A549 (cell line): ENCODE results near the gene IGF2. TPM values are rescaled to one million over a fixed set of nuclear protein-coding genes. Genes with fewer than 3 reads are reported as not detected.

Source experiments
- ATAC-seq, 2 experiments: fragments of 200-7000 bp in 1 of 2; fragments of >200 bp in 1 of 2; cut with Nextera tagmentation in 1 of 2; cut with Tn5 transposase in 1 of 2; 3 replicates each; pipeline versions ENCODE4 v1.8.0 to v1.9.1; 2018 to 2020; ENCODE audit warnings: mild to moderate bottlenecking in 1 of 2, moderate library complexity in 1 of 2
- CTCF ChIA-PET: fragments of 300-600 bp; sonication (Branson Sonifier 250); formaldehyde crosslinking; extraction: SDS; loops from one replicate; lab custom pipeline; 2021; ENCODE audit warnings: antibody characterized with exemption, inconsistent platforms; lab: Yijun Ruan, JAX
- POLR2A ChIA-PET: fragments of 350-600 bp; formaldehyde crosslinking; extraction: SDS; loops from one replicate; lab custom pipeline; 2021; ENCODE audit warnings: antibody characterized with exemption, inconsistent platforms; lab: Yijun Ruan, JAX
- DNase-seq, 2 experiments: peaks; one replicate each; pipeline versions ENCODE4 v3.0.0 to v3.0.0-alpha.2; 2011 to 2016; ENCODE audit warnings: low read depth in 1 of 2, low spot score in 1 of 2
- FAIRE-seq: peaks from 2 replicates; lab custom pipeline; 2011; peaks lifted over from hg19 to GRCh38; lab: Jason Lieb, UNC
- H3K27ac ChIP-seq, 2 experiments: fragments of >200 bp; sonication (Bioruptor Twin); formaldehyde crosslinking; 3 replicates each; pipeline ENCODE4 v1.5.1; 2016 to 2017
- H3K4me1 ChIP-seq: fragments of >200 bp; sonication (Bioruptor Twin); formaldehyde crosslinking; 3 replicates; pipeline ENCODE4 v1.6.1; 2016
- H3K4me2 ChIP-seq: fragments of >200 bp; sonication (Bioruptor Twin); formaldehyde crosslinking; 3 replicates; pipeline ENCODE4 v1.6.1; 2016
- H3K4me3 ChIP-seq: fragments of >200 bp; sonication (Bioruptor Twin); formaldehyde crosslinking; 3 replicates; pipeline ENCODE4 v1.5.1; 2016
- H3K9me3 ChIP-seq: fragments of >200 bp; sonication (Bioruptor Twin); formaldehyde crosslinking; 3 replicates; pipeline ENCODE4 v1.6.1; 2016
- BCL3 ChIP-seq: fragments of >200 bp; sonication (Bioruptor Twin); formaldehyde crosslinking; IDR thresholded peaks from 3 replicates; pipeline ENCODE4 v1.6.1; 2016
- CBX2 ChIP-seq: fragments of 200-600 bp; sonication (generic); IDR thresholded peaks from 2 replicates; pipeline ENCODE4 v1.6.1; 2016; ENCODE audit warnings: low read depth, mild to moderate bottlenecking, borderline replicate concordance
- CEBPB ChIP-seq, 2 experiments: fragments of >200 bp in 1 of 2; sonication (Bioruptor Twin) in 1 of 2; formaldehyde crosslinking in 1 of 2; IDR thresholded peaks; 2 replicates each; pipeline ENCODE4 v1.6.1; 2012 to 2016
- CTCF ChIP-seq: fragments of >200 bp; sonication (Bioruptor Twin); formaldehyde crosslinking; IDR thresholded peaks from 3 replicates; pipeline ENCODE4 v1.5.1; 2016
- E2F6 ChIP-seq: IDR thresholded peaks from 2 replicates; pipeline ENCODE4 v1.6.1; 2012; ENCODE audit warnings: low read depth, borderline replicate concordance
- EHF ChIP-seq: fragments of 250-450 bp; sonication (Bioruptor Pico); IDR thresholded peaks from 2 replicates; pipeline ENCODE4 v1.5.0; 2020; ENCODE audit warnings: mild to moderate bottlenecking
- EHMT2 ChIP-seq: fragments of 200-600 bp; sonication (generic); IDR thresholded peaks from 2 replicates; pipeline ENCODE4 v1.6.1; 2016; ENCODE audit warnings: antibody characterized with exemption, low read depth, mild to moderate bottlenecking, moderate library complexity
- ELK1 ChIP-seq: fragments of 150-350 bp; IDR thresholded peaks from 2 replicates; pipeline ENCODE4 v1.6.1; 2014; ENCODE audit warnings: low read depth, mild to moderate bottlenecking, low read length
- EP300 ChIP-seq, 2 experiments: fragments of >200 bp; sonication (Bioruptor Twin); formaldehyde crosslinking; IDR thresholded peaks; 2 replicates in 1 of 2; 3 replicates in 1 of 2; pipeline ENCODE4 v1.6.1; 2016 to 2017
- FOSB ChIP-seq: fragments of 250-450 bp; sonication (Bioruptor Pico); IDR thresholded peaks from 2 replicates; pipeline ENCODE4 v1.5.0; 2020; ENCODE audit warnings: mild to moderate bottlenecking, moderate library complexity
- FOSL2 ChIP-seq, 2 experiments: fragments of 450-650 bp in 1 of 2; fragments of >200 bp in 1 of 2; sonication (Bioruptor Twin) in 1 of 2; formaldehyde crosslinking; IDR thresholded peaks; 2 replicates each; pipeline versions ENCODE4 v1.5.0 to v1.6.1; 2016 to 2020; ENCODE audit warnings: mild to moderate bottlenecking in 1 of 2, moderate library complexity in 1 of 2
- GATA3 ChIP-seq: IDR thresholded peaks from 2 replicates; pipeline ENCODE4 v1.6.1; 2012; ENCODE audit warnings: borderline replicate concordance
- HOXA7 ChIP-seq: fragments of 250-450 bp; sonication (Bioruptor Pico); IDR thresholded peaks from 2 replicates; pipeline ENCODE4 v1.5.0; 2020; ENCODE audit warnings: mild to moderate bottlenecking, moderate library complexity
- HOXB13 ChIP-seq: fragments of 250-450 bp; sonication (Bioruptor Pico); IDR thresholded peaks from 2 replicates; pipeline ENCODE4 v1.5.0; 2020; ENCODE audit warnings: low read depth, mild to moderate bottlenecking, moderate library complexity
- HOXB5 ChIP-seq: fragments of 250-450 bp; sonication (Bioruptor Pico); IDR thresholded peaks from 2 replicates; pipeline ENCODE4 v1.5.0; 2020; ENCODE audit warnings: mild to moderate bottlenecking, moderate library complexity
- JUNB ChIP-seq: fragments of >200 bp; sonication (Bioruptor Twin); formaldehyde crosslinking; IDR thresholded peaks from 2 replicates; pipeline ENCODE4 v1.6.1; 2016
- MAFK ChIP-seq: fragments of 450-650 bp; IDR thresholded peaks from 2 replicates; pipeline ENCODE4 v1.6.1; 2014; ENCODE audit not compliant: partially characterized antibody
- MYC ChIP-seq: IDR thresholded peaks from 2 replicates; pipeline ENCODE4 v1.6.1; 2012; ENCODE audit warnings: mild to moderate bottlenecking, inconsistent platforms, low read length, improper control_type of control experiment, borderline replicate concordance
- NPAS2 ChIP-seq: fragments of 250-450 bp; sonication (Bioruptor Pico); IDR thresholded peaks from 2 replicates; pipeline ENCODE4 v1.8.0; 2022; ENCODE audit warnings: mild to moderate bottlenecking, moderate library complexity, borderline replicate concordance
- NR3C1 ChIP-seq: fragments of >200 bp; sonication (Bioruptor Twin); formaldehyde crosslinking; IDR thresholded peaks from 3 replicates; pipeline ENCODE4 v1.6.1; 2017
- POLR2AphosphoS2 ChIP-seq: conservative IDR thresholded peaks from 2 replicates; pipeline ENCODE4 v1.6.1; 2012; ENCODE audit warnings: low read length, improper control_type of control experiment, inconsistent platforms
- RAD21 ChIP-seq, 2 experiments: fragments of >200 bp in 1 of 2; sonication (Bioruptor Twin) in 1 of 2; formaldehyde crosslinking in 1 of 2; IDR thresholded peaks in 1 of 2; conservative IDR thresholded peaks in 1 of 2; 2 replicates in 1 of 2; 3 replicates in 1 of 2; pipeline ENCODE4 v1.6.1; 2012 to 2018; ENCODE audit warnings: inconsistent platforms in 1 of 2
- RARB ChIP-seq: fragments of 250-450 bp; sonication (Bioruptor Pico); IDR thresholded peaks from 2 replicates; pipeline ENCODE4 v1.8.0; 2021; ENCODE audit warnings: mild to moderate bottlenecking, moderate library complexity
- RCOR1 ChIP-seq: fragments of 150-350 bp; IDR thresholded peaks from 2 replicates; pipeline ENCODE4 v1.6.1; 2014; ENCODE audit warnings: antibody characterized with exemption, low read length, low read depth
- SREBF2 ChIP-seq: fragments of 450-650 bp; IDR thresholded peaks from 2 replicates; pipeline ENCODE4 v1.6.1; 2014; ENCODE audit warnings: mild to moderate bottlenecking, moderate library complexity
- TP53 ChIP-seq: fragments of 250-450 bp; sonication (Bioruptor Pico); IDR thresholded peaks from 2 replicates; pipeline ENCODE4 v1.5.0; 2021; ENCODE audit warnings: mild to moderate bottlenecking, moderate library complexity
- ZNF302 ChIP-seq: fragments of 250-450 bp; sonication (Bioruptor Pico); IDR thresholded peaks from 2 replicates; pipeline ENCODE4 v1.9.0; 2021; ENCODE audit warnings: inconsistent platforms, mild to moderate bottlenecking, moderate library complexity
- WGBS: methylation state at CpG from one replicate; pipeline ENCODE4 v1.1.6; 2017; ENCODE audit errors: missing lambda C conversion rate; 5-methylcytosine and 5-hydroxymethylcytosine counted together
- polyA plus RNA-seq, 4 experiments: library from polyadenylated mRNA; depleted of rRNA in 3 of 4; stranded (reverse); fragments of >200 nt; fragmentation: RNase III in 1 of 4; extraction: RNeasy Plus Mini Kit Qiagen cat#74134 plus additional on column Dnase treatment in 1 of 4; gene quantifications; 2 replicates in 3 of 4; 3 replicates in 1 of 4; pipeline ENCODE4 v1.2.3, GENCODE V29; 2011 to 2017
- TF ChIP-seq, protein P1 (sequence below): IDR thresholded peaks from 2 replicates; pipeline ENCODE4 v1.6.1; 2012
- TF ChIP-seq, protein P2 (sequence below): fragments of >200 bp; sonication (Bioruptor Twin); formaldehyde crosslinking; IDR thresholded peaks from 2 replicates; pipeline ENCODE4 v1.6.1; 2016

The IGF2 gene
- polyA plus RNA-seq, 2 of the 4 experiments (the other 2 are of a cell fraction), result 2.0 to 2.9 TPM

DNA sequence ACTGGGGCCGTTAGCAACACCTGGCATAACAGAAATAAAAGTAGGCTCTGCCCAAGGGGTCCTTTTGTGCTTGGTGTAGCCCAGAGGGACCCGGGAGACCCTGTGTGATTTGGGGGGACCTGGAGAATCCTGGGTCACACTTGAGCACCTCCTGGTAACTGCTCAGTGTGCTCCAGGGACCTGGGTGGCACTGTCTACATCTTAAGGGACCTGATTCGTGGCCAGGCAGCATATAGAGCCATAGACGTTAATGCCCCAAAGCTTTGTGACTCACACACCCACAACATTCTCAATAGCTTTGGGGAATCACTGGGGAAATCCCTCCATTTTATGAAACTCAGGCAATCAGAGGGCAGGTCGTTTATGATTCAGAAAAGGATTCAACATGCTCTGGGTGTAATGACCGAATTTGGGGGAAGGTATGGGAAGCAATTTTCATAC lies 3.6 kb upstream of the IGF2 start:
- ATAC-seq, result peak in 1 of 2 experiments; percentile 14; a peak in 2 of 6 replicates
- WGBS, result 5% methylated on average over 6 of the region's 6 CpGs
- H3K27ac ChIP-seq, result no peak overlapping the region
- ChIA-PET POLR2A (no interaction called here), CTCF (interaction anchor here (1.0 to 25.5 kb wide), 7 partner anchors 8 to 491 kb away, joined by 4 to 1333 read pairs (median 7); no protein-coding TSS in a partner anchor)
- no peak for DNase-seq
- H3K4me1 ChIP-seq, result peaks cover 25% of the 10 kb centered on the region; the same call in 2 of the 3 replicates
- no peaks in the 10 kb centered on the region for H3K9me3 ChIP-seq
- no peak for FAIRE-seq
- no peak overlapping the region for H3K4me3 ChIP-seq
- H3K4me2 ChIP-seq, result no peak overlapping the region
- TF ChIP-seq EHMT2 (no peak), BCL3 (no peak), EP300 (IDR thresholded peaks at IDR 0.05) (no peak), RARB (CRISPR knock-in tag) (no peak), HOXA7 (CRISPR knock-in tag) (no peak), MAFK (no peak), ZNF302 (CRISPR knock-in tag) (no peak), CTCF (no peak), FOSB (no peak), RCOR1 (no peak), SREBF2 (no peak), CBX2 (no peak), CEBPB (IDR thresholded peaks at IDR 0.05) (no peak), JUNB (no peak)
- TF ChIP-seq, protein P1, sequence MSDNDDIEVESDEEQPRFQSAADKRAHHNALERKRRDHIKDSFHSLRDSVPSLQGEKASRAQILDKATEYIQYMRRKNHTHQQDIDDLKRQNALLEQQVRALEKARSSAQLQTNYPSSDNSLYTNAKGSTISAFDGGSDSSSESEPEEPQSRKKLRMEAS, result no peak

DNA sequence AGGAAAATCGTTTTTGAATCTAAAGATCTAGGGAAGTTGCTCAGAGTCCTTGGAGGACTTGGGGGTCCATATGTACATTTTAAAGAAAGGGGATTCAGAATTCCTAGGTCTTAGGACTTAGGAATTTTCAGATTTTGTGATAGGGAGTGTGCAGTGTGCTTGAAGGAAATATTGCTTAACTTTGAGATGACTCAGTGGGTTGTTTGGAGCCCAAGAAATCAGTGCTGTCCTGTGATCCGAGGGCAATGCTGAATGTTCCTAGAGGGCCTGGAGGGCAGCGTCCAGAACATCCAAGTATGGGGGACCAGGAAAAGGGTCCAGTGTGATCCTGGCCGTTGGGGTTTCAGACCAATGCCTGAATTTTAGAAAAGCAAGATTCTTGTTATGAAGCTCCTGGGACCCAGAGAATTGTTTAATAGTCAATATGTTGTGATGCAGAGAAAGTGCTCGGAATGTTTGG lies 3.1 kb upstream of the IGF2 start:
- H3K4me2 ChIP-seq, result no peak overlapping the region
- ChIA-PET POLR2A (no interaction called here), CTCF (interaction anchor here (1.0 to 25.5 kb wide), 6 partner anchors 8 to 490 kb away, joined by 4 to 1333 read pairs (median 8); no protein-coding TSS in a partner anchor)
- no peak for TF ChIP-seq E2F6
- no peak for TF ChIP-seq FOSL2 (IDR thresholded peaks at IDR 0.05)
- peak; percentile 39 for TF ChIP-seq FOSL2 (CRISPR knock-in tag; IDR thresholded peaks at IDR 0.05)
- no peak for TF ChIP-seq MYC
- TF ChIP-seq GATA3, result no peak
- no peak for TF ChIP-seq NPAS2 (CRISPR knock-in tag)
- no peak for TF ChIP-seq NR3C1
- no peak for TF ChIP-seq HOXB5 (CRISPR knock-in tag)
- TF ChIP-seq, protein P2, sequence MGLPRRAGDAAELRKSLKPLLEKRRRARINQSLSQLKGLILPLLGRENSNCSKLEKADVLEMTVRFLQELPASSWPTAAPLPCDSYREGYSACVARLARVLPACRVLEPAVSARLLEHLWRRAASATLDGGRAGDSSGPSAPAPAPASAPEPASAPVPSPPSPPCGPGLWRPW, result no peak
- TF ChIP-seq TP53 (CRISPR knock-in tag), result no peak
- peak; percentile 60 to 86; a peak in 3 of 4 replicates for TF ChIP-seq CEBPB (IDR thresholded peaks at IDR 0.05)
- TF ChIP-seq RAD21 (conservative IDR thresholded peaks at IDR 0.05 in 1 of 2, IDR thresholded peaks at IDR 0.05 in 1 of 2), result no peak
- TF ChIP-seq EHF (CRISPR knock-in tag), result no peak
- TF ChIP-seq HOXB13, result no peak
- TF ChIP-seq POLR2AphosphoS2, result no peak
- TF ChIP-seq RCOR1, result no peak
- no peak for TF ChIP-seq ELK1
- no peak for TF ChIP-seq JUNB
- TF ChIP-seq EHMT2, result no peak
- H3K4me3 ChIP-seq, result no peak overlapping the region
- 6% methylated on average over 5 of the region's 5 CpGs for WGBS
- no peak overlapping the region for H3K27ac ChIP-seq
- no peaks in the 10 kb centered on the region for H3K9me3 ChIP-seq
- peaks cover 30% of the 10 kb centered on the region for H3K4me1 ChIP-seq
- FAIRE-seq (no peak), DNase-seq (no peak), ATAC-seq (no peak)
